Inflammatory macrophage (primary cell): ENCODE results near the gene EIF1AY.
"Not testable (repeated sequence)": the region's sequence is repeated elsewhere in the genome, so short reads cannot be mapped to it uniquely, and the experiment has no call there.

Experiments
- DNase-seq, 2 donors: peaks; one replicate each; pipeline ENCODE4 v3.0.0-alpha.2; 2020 to 2022
- total RNA-seq, 18 experiments: gene quantifications; one replicate each; lab custom pipeline; 2026; ENCODE audit warnings: mixed read lengths in 6 of 18, inconsistent platforms in 2 of 18; lab: John Stamatoyannopoulos, UW

Gene EIF1AY
- total RNA-seq = 19.2 to 41.1 (median 26.4) reads per million in 18 experiments

GRCh38 chrY:20575531-20576121, at the start of gene EIF1AY:
EIF1AY (plus strand) TSS chrY:20575776; CDS start chrY:20575872, 96 bp downstream.
- peak; percentile 92 to 94 for DNase-seq

GRCh38 chrY:20528435-20528834, 47.1 kb upstream of the EIF1AY start:
- no peak for DNase-seq

DNA sequence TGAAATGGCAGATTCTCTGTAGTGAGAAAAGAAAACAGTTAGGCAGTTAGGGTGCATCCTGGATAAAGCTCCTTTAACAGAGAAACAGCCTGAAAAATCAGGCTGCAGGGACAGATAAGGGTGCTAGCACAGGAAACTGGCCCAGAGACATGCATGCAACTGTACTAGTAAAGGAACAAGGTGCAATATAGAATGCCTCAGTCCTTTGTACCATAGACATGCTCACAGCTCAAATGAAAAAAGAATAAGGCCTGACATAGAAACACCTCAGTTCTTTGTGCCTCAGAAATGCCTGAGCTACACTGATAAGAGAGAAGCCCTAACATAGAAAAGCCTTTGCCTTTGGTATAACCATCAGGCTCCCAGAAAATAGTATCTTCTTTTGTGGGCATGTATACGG, 37.4 kb upstream of the EIF1AY start:
- no peak for DNase-seq

DNA sequence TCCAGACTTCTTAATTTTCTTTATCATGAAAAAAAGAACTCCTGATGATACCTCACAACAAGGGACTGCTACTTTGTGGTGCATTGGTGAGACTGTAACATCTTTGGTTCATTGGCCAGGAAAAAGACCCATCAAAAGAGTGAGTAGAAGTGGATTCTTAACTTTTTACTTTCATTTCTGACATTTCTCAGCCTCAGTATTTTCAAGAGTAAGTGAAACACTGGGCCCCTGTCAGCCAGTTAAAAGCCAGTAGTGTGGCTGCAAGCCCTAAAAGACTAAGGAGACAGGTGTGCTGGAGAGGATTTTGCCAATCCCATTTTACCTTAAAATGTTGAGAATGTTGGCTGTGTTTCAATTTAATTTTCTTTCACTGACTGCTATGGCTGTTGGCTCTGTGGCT, 36.6 kb upstream of the EIF1AY start:
- no peak for DNase-seq

GRCh38 chrY:20544451-20544960, 31.1 kb upstream of the EIF1AY start:
- DNase-seq = no peak

- peak in 1 of 2 donors; percentile 0 for DNase-seq
These were observed 29.5 kb upstream of the EIF1AY start for GRCh38 chrY:20546071-20546470.

DNA sequence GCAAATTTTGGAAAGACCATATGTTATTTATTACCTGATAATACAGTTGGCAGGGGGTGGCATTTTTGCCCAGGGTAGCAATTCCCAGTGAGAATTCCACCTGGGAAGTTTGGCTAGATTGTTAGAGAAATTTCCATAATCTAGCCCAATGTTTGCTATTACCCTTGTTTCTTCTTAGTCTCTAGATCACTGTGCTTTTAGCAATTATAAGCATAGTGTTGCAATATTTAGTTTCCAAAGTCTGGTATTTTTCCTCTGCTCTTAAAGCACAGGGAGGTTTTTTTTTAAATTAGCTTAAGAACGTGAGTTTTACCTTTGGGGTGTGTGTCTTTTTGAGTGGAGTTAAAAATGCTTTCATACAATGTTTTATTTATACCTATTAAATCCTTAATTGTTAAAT, 26.3 kb upstream of the EIF1AY start:
- no peak for DNase-seq

DNA sequence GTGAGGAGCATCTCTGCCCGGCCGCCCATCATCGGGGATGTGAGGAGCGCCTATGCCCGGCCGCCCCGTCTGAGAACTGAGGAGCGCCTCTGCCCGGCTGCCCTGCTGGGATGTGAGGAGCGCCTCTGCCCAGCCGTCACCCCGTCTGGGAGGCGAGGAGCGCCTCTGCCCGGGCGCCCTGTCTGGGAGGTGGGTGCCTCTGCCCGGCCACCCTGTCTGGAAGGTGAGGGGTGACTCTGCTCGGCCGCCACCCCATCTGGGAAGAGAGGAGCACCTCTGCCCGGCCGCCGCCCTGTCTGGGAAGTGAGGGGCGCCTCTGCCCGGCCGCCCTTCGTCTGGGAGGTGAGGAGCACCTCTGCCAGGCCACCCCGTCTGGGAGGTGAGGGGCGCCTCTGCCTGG, 23.7 kb upstream of the EIF1AY start:
- DNase-seq = no peak

DNA sequence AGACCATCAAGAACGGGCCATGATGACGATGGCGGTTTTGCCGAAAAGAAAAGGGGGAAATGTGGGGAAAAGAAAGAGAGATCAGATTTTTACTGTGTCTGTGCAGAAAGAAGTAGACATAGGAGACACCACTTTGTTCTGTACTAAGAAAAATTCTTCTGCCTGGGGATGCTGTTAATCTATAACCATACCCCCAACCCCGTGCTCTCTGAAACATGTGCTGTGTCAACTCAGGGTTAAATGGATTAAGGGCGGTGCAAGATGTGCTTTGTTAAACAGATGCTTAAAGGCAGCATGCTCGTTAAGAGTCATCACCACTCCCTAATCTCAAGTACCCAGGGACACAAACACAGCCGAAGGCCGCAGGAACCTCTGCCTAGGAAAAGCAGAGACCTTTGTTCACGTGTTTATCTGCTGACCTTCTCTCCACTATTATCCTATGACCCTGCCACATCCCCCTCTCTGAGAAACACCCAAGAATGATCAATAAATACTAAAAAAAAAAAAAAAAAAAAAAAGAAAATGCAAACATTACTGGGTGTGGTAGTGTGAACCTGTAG, 22.7 kb upstream of the EIF1AY start:
- not testable (repeated sequence) for DNase-seq

DNA sequence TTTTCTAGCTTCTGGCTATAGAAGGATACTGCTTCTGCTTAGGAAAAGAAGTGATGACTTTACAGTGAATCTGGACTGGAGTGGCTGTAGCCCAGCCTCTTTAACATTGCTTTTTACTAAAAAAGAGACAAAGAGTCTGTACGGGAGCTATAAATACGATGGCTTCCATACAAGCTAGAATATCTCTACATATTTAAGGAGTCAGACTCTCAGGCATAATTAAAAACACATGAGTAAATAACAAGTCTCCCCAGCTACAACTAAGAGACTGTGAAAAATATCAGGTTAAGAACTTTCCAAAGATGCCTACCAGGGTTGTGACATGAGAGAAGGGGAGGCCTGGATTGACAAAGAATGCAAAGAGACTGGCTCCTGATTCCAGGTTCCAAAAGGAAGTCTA, 19.8 kb upstream of the EIF1AY start:
- DNase-seq = no peak

DNA sequence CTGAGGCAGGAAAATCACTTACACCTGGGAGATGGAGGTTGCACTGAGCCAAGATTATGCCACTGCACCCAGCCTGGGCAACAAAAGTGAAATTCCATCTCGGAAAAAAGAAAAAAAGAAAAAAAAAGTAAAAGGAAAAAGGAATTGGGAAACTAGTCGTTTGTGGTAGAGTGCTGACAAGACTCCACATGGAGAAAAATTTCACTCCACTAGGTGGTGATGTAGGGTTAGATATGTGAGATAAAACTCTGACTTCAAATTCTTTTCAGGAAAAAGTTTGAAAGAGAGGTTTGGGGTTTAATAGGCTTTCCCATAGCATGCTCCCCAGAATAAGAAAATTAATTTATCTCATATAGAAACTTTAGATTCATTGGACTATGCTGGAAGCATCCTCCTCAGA, 16.9 kb upstream of the EIF1AY start:
- peak; percentile 19 to 36 for DNase-seq

GRCh38 chrY:20559873-20560512, 15.6 kb upstream of the EIF1AY start:
- DNase-seq = no peak

DNA sequence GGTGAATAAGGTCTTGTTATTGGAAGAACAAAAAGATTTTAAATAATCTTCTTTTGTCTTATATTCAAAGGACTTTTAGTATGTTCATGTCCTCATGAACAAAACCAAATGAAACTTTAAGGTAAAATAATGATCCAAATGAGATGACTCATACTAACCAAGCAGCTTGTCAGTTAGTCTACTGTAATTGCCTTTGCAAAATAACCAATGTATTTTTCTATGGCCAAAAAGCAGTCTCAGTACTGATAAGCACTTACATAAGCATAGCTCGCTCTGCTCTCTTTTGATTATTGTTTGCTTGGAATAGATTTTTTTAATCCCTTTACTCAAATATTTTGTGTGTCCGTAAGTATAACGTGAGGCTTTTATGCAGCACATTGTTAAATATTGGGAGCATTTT, 4.3 kb upstream of the EIF1AY start:
- no peak for DNase-seq

GRCh38 chrY:20576506-20576905, 930 bp downstream of the EIF1AY start:
- no peak for DNase-seq

- no peak for DNase-seq
These were observed 2.6 kb downstream of the EIF1AY start for GRCh38 chrY:20578206-20578605.

GRCh38 chrY:20581687-20582086, 6.1 kb downstream of the EIF1AY start:
- DNase-seq = no peak

DNA sequence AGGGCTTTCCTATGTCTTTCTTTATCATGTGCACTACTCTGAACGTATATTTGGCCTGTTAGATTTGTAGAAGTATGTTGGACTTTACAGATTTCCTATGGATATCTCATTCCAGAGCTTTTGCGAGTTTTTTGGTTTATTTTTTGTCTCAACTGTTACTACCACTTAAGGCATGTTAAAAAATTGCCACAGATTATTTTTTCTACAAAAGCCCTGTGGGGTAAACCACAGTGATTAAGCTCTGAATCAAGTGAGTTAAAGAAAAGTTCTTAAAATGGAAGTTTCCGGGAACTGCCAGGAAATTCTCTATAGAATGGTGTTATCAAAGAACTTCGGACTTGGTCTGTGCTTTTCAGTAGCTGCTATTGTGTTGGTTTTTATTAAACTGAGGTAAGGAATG, 10.6 kb downstream of the EIF1AY start:
- no peak for DNase-seq
